GM18909 (cell line): ENCODE results near the gene RAET1G.

Experiments used
- ATAC-seq: cut with Tn5 transposase; IDR thresholded peaks from one replicate; pipeline ENCODE4 v1.9.1; 2021; ENCODE audit warnings: mild to moderate bottlenecking; ENCODE audit not compliant: unreplicated experiment, poor library complexity

RAET1G gene

DNA sequence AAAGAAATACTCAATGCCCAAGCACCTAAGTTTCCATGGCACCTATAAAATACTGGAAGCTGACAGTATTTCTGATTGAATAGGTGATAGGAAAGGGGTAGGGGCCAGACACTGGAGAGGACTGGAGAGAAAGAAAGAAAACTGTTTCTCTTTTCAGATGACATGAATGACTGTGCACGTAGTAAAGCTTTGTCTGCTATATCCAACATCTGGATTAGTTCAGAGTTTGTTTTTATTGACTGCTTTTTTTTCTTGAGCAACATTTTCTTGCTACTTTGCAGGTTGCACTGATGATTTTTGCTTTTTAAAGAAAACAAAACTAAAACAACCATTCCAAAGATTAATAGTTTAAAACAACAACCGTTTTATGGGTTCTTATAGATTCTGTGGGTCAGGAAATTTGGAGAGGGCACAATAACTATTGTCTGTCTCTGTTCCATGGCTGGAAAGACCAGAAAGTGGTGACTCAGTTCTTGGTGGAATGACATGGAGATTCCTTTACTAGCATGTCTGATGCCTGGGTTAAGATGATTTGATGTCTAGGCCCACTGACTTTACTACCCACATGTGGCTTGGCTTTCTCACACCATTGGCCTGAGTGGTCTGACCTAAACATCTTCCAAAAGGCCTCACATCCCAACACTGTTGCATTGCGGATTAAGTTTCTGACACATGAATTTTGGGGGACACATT, 46.5 kb downstream of the RAET1G start:
- ATAC-seq, result no peak

DNA sequence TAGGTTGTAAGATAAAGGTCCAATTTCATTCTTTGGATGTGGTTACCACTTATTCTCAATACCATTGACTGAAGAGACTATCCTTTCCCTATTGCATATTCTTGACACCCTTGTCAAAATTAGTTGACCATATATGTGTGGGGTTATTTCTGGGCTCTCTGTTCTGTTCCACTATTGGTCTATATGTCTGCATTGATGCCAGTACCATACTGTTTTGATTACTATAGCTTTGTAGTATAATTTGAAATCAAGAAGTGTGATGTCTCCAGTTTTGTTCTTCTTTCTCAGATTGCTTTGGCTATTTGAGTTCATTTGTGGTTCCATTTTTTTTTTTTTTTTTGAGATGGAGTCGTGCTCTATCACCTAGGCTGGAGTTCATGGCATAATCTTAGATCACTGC, 50.7 kb downstream of the RAET1G start:
- no peak for ATAC-seq

DNA sequence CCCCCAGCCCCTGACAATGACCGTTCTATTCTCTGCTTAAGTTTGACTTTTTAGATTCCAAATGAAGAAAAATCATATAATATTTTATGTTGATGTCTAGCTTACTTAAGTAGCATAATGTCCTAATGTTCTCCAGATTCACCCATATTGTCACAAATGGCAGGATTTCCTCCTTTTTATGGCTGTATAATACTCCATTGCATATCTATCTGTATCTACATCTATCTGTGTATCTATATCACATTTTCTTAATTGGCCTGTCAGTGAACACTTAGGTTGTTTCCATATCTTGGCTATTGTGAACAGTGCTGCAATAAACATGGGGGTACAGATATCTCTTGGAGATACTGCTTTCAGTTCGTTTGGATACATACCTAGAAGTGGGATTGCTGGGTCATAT, 51.7 kb downstream of the RAET1G start:
- ATAC-seq, result no peak

DNA sequence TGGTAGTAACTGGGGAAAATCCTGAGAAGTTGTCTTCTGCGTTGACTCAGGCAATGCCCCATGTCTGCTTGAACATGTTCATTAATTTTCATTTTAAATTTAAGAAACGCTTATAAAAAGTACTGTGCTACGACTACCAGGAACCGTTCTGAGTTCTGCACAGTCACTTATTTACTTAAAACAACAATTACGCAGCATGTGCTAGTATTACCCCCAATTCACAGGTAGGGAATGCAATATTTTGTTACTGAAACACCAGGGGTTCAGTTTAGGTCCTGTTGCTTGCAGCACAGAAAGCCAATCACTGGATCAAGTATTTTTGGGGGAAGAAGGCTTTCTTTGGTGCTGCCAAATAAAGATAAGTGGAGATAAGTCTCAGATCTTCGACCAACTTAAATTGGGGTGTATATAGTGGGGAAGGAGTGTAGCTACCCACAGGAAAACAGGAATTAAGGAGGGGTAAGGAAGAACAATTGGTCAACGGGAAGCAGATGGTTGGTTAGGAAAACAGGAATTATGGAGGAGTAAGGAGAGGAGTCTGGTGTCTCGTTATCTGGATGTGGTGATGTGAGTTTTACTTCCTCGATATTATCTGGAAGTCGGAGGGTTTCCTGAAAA, 53.5 kb downstream of the RAET1G start:
- no peak for ATAC-seq

DNA sequence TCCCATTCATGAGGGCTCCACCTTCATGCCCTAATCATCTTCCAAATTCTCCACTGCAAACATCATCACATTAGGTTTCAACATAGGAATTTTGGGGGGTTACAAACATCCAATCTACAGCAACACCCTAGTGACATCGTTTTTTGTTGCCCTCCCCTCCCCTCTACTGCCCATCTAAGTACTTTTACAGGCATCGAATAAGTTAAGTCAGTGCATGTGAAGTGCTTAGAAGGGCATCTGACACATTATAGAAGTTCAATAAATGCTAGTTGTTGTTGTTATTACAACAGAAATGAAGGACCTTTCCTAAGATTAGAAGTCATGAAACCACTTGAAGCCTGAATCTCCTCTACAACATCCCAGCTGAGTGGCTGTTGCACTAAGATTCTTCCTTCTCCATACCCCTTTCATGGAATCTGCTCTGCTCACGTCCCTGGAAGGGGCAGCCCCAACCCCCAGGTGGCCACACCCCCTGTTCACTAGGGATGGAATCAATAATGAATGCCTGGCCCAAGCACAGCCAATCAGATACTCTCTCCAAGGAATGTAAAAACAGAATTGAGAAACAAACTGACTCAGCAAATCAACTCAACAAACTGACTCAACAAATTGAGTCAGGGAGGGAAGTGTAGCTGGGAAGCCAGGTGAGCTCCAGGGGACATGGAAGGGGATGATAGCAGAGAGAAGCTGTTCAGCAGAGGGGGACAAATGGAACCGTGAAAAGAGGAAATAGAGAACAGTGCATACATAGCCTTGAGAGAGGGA, 54.9 kb downstream of the RAET1G start:
- no peak for ATAC-seq
